Hepatocyte (in vitro differentiated cells): ENCODE data around the gene STIMATE.

ENCODE experiments used
- CTCF ChIP-seq: fragments of 200-600 bp; sonication (generic); IDR thresholded peaks from 2 replicates; pipeline ENCODE4 v1.5.1; 2016; ENCODE audit warnings: antibody characterized with exemption, mild to moderate bottlenecking; ENCODE audit not compliant: poor library complexity
- EZH2 ChIP-seq: fragments of 200-600 bp; sonication (generic); IDR thresholded peaks from 2 replicates; pipeline ENCODE4 v1.6.1; 2016; ENCODE audit warnings: antibody characterized with exemption, mild to moderate bottlenecking, borderline replicate concordance

DNA sequence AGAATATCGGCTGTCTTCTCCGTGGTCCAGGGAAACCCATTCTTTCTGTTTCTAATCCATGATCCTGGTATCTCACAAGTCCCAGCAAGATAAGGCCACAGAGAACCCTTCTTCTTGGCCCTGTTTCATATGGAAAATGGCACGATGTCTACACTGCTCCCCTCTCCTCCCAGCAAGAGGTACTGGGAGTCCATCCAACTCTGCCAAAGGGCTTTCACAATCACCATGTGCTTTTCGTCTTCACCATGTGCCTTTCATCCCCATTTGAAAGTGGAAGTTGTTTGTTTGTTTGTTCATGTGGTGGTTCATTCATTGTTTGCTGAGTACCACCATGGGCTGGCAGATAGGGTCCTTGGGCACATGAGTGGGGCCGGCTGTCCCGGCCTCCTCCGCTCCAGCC, 97.3 kb downstream of the STIMATE start:
- TF ChIP-seq CTCF: no peak
- no peak for TF ChIP-seq EZH2
